Measurements from ENCODE around the gene TICAM1.
A peak's percentile ranks its signal among the peaks of the same experiment; 100 is the strongest.

The TICAM1 gene

DNA sequence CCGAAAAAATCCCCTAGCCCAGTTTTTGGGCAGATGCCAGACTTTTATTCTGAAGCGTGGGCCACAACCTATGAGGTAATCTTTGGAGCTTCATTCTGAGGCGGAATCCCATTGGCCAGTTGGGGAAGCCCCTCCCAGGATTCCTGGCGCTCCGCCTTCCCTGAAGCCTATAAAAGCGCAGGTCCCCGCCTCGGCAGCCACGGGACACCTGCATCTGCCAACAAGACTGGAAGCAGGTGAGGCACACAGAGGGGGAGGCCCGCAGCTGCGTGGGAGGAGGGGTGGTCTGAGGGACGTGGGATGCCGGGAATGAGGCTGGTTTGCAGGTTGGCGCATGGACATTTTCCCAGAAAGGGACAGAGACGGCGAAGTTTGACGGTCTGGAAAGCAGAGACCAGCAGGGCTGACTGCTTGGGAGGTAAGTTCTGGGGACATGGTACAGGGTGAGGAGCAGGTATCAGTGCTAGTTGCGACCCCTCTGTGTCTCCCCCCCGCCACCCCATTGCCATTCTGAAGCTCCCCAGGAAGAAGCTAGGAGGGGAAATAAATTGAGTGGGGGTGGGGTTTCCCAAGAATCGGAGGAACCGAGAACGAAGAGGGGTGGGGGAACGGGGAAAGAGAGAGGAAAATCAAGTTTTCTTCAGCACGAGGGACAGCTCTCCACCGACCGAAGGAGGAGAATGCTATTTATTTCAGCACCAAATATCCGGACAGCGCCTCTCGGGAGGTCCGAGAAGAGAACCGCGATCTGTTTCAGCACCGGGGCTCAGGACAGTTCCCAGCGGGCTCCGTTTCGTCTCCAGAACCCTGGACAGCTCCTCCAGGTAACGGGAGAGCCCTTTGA is 62.4 kb downstream of the TICAM1 start:
- peak in 10 of 14 donors; percentile 2 to 94 (median 46) for DNase-seq

Data from C1 segment of cervical spinal cord (tissue), 14 donors.